B cell (primary cell): ENCODE results near the gene CADPS.

Experiments
- EZH2 ChIP-seq: IDR thresholded peaks from 2 replicates; pipeline ENCODE4 v1.6.1; 2012; ENCODE audit warnings: borderline replicate concordance, low read depth, mild to moderate bottlenecking, moderate library complexity, low read length; ENCODE audit not compliant: insufficient read depth, poor library complexity, severe bottlenecking
- TF ChIP-seq, protein P1 (sequence below): fragments of 200-600 bp; IDR thresholded peaks from one replicate; pipeline ENCODE4 v1.8.0; 2022; ENCODE audit warnings: antibody characterized with exemption, mild to moderate bottlenecking

DNA sequence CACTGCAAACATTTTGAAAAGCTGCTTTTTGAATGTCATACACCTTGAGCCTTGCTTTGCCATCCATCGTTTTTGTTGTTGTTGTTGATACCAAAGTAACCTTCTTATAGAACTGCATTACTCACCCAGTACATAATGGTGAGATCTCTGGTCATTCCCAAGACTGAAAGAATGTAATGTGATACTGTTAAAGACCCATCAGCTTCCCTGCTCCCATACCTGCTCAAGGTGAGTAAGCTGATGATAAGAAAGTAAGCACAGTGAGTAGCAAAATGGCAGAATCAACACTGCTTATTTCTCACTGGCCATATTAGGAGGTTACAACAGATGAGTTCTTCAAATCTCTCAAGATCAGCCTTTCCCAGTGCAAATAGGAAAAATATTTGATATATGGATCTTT is 89.8 kb downstream of the CADPS start:
- TF ChIP-seq EZH2: no peak
- TF ChIP-seq, protein P1, sequence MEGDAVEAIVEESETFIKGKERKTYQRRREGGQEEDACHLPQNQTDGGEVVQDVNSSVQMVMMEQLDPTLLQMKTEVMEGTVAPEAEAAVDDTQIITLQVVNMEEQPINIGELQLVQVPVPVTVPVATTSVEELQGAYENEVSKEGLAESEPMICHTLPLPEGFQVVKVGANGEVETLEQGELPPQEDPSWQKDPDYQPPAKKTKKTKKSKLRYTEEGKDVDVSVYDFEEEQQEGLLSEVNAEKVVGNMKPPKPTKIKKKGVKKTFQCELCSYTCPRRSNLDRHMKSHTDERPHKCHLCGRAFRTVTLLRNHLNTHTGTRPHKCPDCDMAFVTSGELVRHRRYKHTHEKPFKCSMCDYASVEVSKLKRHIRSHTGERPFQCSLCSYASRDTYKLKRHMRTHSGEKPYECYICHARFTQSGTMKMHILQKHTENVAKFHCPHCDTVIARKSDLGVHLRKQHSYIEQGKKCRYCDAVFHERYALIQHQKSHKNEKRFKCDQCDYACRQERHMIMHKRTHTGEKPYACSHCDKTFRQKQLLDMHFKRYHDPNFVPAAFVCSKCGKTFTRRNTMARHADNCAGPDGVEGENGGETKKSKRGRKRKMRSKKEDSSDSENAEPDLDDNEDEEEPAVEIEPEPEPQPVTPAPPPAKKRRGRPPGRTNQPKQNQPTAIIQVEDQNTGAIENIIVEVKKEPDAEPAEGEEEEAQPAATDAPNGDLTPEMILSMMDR: no peak
